Transverse colon (tissue), 4 donors: Measurements from ENCODE around the gene TARBP2. TPM values are rescaled to one million over a fixed set of nuclear protein-coding genes. Genes with fewer than 3 reads are reported as not detected.
A peak's percentile ranks its signal among the peaks of the same experiment; 100 is the strongest.

Experiments
- DNase-seq: peaks from one replicate; pipeline ENCODE4 v3.0.0-alpha.2; 2019
- H3K27ac ChIP-seq, 4 donors: fragments of 200-600 bp; sonication (generic); 2 replicates each; pipeline ENCODE4 v1.5.1; 2016 to 2018; ENCODE audit warnings: inconsistent platforms in 4 of 4
- H3K27me3 ChIP-seq: fragments of 200-600 bp; sonication (generic); 2 replicates; pipeline ENCODE4 v1.5.1; 2017; ENCODE audit warnings: inconsistent platforms
- H3K36me3 ChIP-seq, 4 donors: fragments of 200-600 bp; sonication (generic); 2 replicates each; pipeline ENCODE4 v1.5.1; 2017 to 2019; ENCODE audit warnings: inconsistent platforms in 4 of 4
- H3K4me1 ChIP-seq, 4 donors: fragments of 200-600 bp; sonication (generic); 2 replicates each; pipeline ENCODE4 v1.5.1; 2017 to 2020; ENCODE audit warnings: inconsistent platforms in 4 of 4
- H3K4me3 ChIP-seq, 4 donors: fragments of 200-600 bp; sonication (generic); 1 replicate in 1 of 4; 2 replicates in 3 of 4; pipeline versions ENCODE4 v1.5.1 to v1.6.1; 2017 to 2019; ENCODE audit warnings: inconsistent platforms in 4 of 4
- H3K9me3 ChIP-seq, 2 donors: fragments of 200-600 bp; sonication (generic); 2 replicates each; pipeline ENCODE4 v1.5.1; 2017 to 2019; ENCODE audit warnings: inconsistent platforms in 2 of 2
- EP300 ChIP-seq: sonication (generic); formaldehyde crosslinking; IDR thresholded peaks from one replicate; pipeline ENCODE4 v1.6.1; 2017; ENCODE audit warnings: antibody characterized with exemption, low read depth
- POLR2A ChIP-seq: fragments of 450-650 bp; IDR thresholded peaks from one replicate; pipeline ENCODE4 v1.6.1; 2016; ENCODE audit warnings: antibody characterized with exemption, mild to moderate bottlenecking, moderate library complexity
- POLR2AphosphoS5 ChIP-seq, 3 donors: sonication (generic); formaldehyde crosslinking; IDR thresholded peaks; one replicate each; pipeline ENCODE4 v1.6.1; 2016; ENCODE audit warnings: antibody characterized with exemption in 3 of 3
- WGBS, 2 donors: methylation state at CpG; one replicate each; pipeline ENCODE4 v1.1.5; 2018; ENCODE audit warnings: low coverage in 1 of 2; 5-methylcytosine and 5-hydroxymethylcytosine counted together
- in situ Hi-C, 4 donors: fragments of 200-750 bp; cut with MboI; loops; one replicate each; pipeline versions ENCODE4 v1.15.0 to v1.15.1; 2017; ENCODE audit warnings: low sequenced_read_pairs in 3 of 4, low pct_ligation_motif_present in 1 of 4, low pct_unique_long_range_greater_than_20kb in 1 of 4
- intact Hi-C: fragments of 100-400 bp; cut with DNase I; formaldehyde crosslinking; loops from one replicate; pipeline ENCODE4 v1.15.1; 2023; ENCODE audit warnings: low total_unique reads
- small RNA-seq, 4 donors: library from RNA; depleted of rRNA; stranded (forward); fragments of <200 nt; gene quantifications; one replicate each; pipeline ENCODE3, GENCODE V24; 2016
- total RNA-seq, 4 donors: library from RNA; depleted of rRNA; stranded (reverse); fragments of >200 nt; gene quantifications; one replicate each; pipeline ENCODE4 v1.1.0, GENCODE V29; 2016
- TF ChIP-seq, protein P1 (sequence below), 5 experiments: fragments of 200-600 bp in 3 of 5; fragments of 450-650 bp in 2 of 5; sonication (generic) in 3 of 5; IDR thresholded peaks; 1 replicate in 2 of 5; 2 replicates in 3 of 5; pipeline ENCODE4 v1.5.1; 2016 to 2017; ENCODE audit warnings: antibody characterized with exemption in 5 of 5, inconsistent platforms in 3 of 5, mild to moderate bottlenecking in 2 of 5, moderate library complexity in 1 of 5

The TARBP2 gene
- total RNA-seq, 4 donors from 2014 or later: 22.4 to 37.0 (median 34.1) TPM

DNA sequence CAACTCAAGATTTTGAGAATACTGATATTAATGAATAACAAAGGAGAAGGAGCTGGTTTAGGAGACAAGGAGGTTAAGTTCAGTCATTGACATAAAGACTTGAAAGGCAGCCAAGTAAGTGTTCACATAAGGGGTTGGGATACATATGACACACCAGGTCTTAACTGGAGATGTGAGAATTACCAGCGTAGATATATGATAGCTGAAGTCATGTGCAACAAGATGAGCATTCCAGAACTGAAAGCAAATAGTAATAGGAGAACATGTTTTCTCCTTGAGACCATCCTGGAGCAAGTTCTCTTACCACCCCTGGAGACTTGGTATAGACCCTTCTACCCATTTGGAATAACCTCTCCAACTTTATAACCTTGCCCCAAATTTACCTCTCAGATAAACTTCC, 49.5 kb downstream of the TARBP2 start:
- in situ Hi-C loops: no loop called here
- H3K27ac ChIP-seq: peak overlapping the region in 1 of 4 donors; percentile 59
- no peak for TF ChIP-seq POLR2AphosphoS5 (IDR thresholded peaks at IDR 0.05)
- no peak for TF ChIP-seq EP300
- TF ChIP-seq, protein P1, sequence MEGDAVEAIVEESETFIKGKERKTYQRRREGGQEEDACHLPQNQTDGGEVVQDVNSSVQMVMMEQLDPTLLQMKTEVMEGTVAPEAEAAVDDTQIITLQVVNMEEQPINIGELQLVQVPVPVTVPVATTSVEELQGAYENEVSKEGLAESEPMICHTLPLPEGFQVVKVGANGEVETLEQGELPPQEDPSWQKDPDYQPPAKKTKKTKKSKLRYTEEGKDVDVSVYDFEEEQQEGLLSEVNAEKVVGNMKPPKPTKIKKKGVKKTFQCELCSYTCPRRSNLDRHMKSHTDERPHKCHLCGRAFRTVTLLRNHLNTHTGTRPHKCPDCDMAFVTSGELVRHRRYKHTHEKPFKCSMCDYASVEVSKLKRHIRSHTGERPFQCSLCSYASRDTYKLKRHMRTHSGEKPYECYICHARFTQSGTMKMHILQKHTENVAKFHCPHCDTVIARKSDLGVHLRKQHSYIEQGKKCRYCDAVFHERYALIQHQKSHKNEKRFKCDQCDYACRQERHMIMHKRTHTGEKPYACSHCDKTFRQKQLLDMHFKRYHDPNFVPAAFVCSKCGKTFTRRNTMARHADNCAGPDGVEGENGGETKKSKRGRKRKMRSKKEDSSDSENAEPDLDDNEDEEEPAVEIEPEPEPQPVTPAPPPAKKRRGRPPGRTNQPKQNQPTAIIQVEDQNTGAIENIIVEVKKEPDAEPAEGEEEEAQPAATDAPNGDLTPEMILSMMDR (IDR thresholded peaks at IDR 0.05): no peak
- TF ChIP-seq POLR2A: no peak
- no peaks in the 10 kb centered on the region for H3K9me3 ChIP-seq
- H3K4me1 ChIP-seq: peaks cover 0 to 15% (median 7%) of the 10 kb centered on the region in 4 donors
- H3K36me3 ChIP-seq: peaks cover 0 to 17% (median 6%) of the 10 kb centered on the region in 4 donors
- no peak for DNase-seq
- H3K4me3 ChIP-seq: no peak overlapping the region
- intact Hi-C loops: no loop called here
- WGBS, 2 donors: 33 to 79% methylated on average over 1 of the region's 1 CpG
- no peaks in the 10 kb centered on the region for H3K27me3 ChIP-seq

DNA sequence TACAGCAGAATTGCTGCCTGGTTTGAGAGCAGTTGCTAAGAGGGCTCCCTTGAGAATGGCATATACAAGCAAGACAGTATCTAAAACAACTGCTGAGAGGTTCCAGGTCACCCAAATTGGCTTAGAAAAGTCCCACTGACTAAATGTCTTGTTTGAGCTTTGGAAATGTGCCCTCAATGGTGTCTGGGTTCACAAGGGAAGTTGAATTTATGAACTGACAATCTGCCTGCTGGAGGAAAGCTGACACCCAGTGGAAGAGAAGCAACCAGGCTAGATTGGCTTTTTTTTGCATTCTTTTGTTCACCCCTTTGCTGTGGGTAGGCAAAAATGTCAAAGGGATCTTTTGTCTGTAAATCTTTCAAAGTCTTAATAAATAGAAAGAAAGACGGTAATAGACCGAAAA, 50.8 kb downstream of the TARBP2 start:
- H3K4me1 ChIP-seq: peaks cover 0 to 15% (median 7%) of the 10 kb centered on the region in 4 donors
- in situ Hi-C loops: no loop called here
- no peaks in the 10 kb centered on the region for H3K9me3 ChIP-seq
- H3K36me3 ChIP-seq: peaks cover 0 to 17% (median 6%) of the 10 kb centered on the region in 4 donors
- TF ChIP-seq POLR2A (no peak), POLR2AphosphoS5 (IDR thresholded peaks at IDR 0.05) (peak in 1 of 3 donors; percentile 23), EP300 (no peak)
- TF ChIP-seq, protein P1 (IDR thresholded peaks at IDR 0.05): no peak
- intact Hi-C loops: no loop called here
- no peak for DNase-seq
- H3K27ac ChIP-seq: peak overlapping the region in 2 of 4 donors; percentile 33 to 59
- WGBS, 2 donors: 82 to 94% methylated on average over 2 of the region's 2 CpGs
- no peak overlapping the region for H3K4me3 ChIP-seq
- H3K27me3 ChIP-seq: no peaks in the 10 kb centered on the region

DNA sequence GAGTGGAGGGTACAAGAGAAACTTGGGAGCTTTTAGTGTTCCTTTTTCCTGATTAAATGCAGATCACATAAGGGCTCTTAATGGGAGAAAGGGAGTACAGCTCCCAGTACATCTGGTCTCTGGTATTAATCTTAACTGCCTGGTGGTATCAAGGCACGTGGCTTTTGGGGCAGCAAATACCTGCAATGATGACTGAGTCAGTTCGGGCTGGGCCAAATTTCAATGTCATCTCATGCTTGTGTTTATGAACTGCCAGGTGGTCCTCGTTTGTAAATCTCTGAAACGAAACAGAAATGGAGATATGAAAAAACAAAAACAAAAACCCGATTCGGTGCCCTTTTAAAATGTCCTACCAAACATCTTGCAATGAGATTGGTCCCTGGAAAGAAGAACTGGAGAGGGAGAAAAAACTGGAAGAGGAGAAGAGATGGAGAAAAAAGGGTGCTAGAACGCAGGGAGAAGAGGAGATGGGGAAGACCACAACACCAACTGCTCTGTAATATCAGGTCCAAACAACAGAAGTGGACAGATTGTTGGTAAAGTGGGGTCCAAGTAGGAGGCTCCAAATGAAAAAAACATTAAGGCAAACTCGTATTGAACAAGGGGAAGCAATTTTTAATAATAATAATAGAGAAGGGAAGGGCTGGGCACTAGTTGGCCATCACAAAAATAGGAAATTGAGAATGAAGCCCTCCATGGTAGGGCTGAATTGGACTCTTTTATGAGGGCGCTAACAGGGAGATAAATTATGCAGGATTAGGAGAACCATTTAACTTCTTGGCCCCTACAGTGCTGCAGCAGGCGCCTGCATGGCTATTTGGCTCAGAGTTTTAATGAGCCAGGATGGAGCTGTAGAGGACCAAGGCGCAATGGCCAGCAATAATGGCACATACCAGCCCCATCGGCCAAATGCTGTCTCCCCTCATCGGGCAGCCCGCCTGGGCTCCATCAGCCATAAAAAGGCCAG, 51.6 kb downstream of the TARBP2 start:
- Histone ChIP-seq H3K9me3 (no peaks in the 10 kb centered on the region), H3K4me1 (peaks cover 0 to 19% (median 7%) of the 10 kb centered on the region in 4 donors), H3K27ac (peak overlapping the region in 2 of 4 donors; percentile 33 to 59), H3K4me3 (no peak overlapping the region), H3K36me3 (peaks cover 0 to 15% (median 6%) of the 10 kb centered on the region in 4 donors), H3K27me3 (no peaks in the 10 kb centered on the region)
- no peak for DNase-seq
- in situ Hi-C loops: no loop called here
- WGBS, 2 donors: 73 to 87% methylated on average over 7 to 14 of the region's 14 CpGs
- intact Hi-C loops: no loop called here
- TF ChIP-seq, protein P1 (IDR thresholded peaks at IDR 0.05): no peak
- TF ChIP-seq POLR2A: no peak
- no peak for TF ChIP-seq EP300
- no peak for TF ChIP-seq POLR2AphosphoS5 (IDR thresholded peaks at IDR 0.05)

Small RNA genes lying within 50 kb of the gene (small RNA-seq; reads per million reads assigned to genes)
- 0 reads per million in 4 donors for gene AC023509.3

Other genes starting within 250 kb of the TARBP2 start
- gene ESPL1, start 233.0 kb upstream of the TARBP2 start, total RNA-seq: 10 to 100 TPM in 3 of 4 donors, 1 to 10 TPM in 1; 6.5 to 31.8 (median 18.8) TPM
- gene PFDN5, start 205.7 kb upstream of the TARBP2 start, total RNA-seq: 100 to 1,000 TPM; 244 to 451 (median 381) TPM
- gene MYG1, start 201.6 kb upstream of the TARBP2 start, total RNA-seq: 10 to 100 TPM; 12.7 to 37.0 (median 24.3) TPM
- 10 to 100 TPM; 31.8 to 51.6 (median 39.9) TPM for gene AAAS, start 179.7 kb upstream of the TARBP2 start, total RNA-seq
- gene SP7, start 164.9 kb upstream of the TARBP2 start, total RNA-seq: not detected
- gene SP1, start 121.1 kb upstream of the TARBP2 start, total RNA-seq: 10 to 100 TPM; 32.6 to 80.1 (median 67.1) TPM
- under 1 TPM in 1 of 4 donors, not detected in 3; 0.27 TPM for gene AMHR2, start 77.4 kb upstream of the TARBP2 start, total RNA-seq
- gene PRR13, start 59.5 kb upstream of the TARBP2 start, total RNA-seq: 100 to 1,000 TPM; 175 to 307 (median 261) TPM
- 100 to 1,000 TPM; 340 to 492 (median 432) TPM for gene PCBP2, start 49.2 kb upstream of the TARBP2 start, total RNA-seq
- 10 to 100 TPM in 2 of 4 donors, 1 to 10 TPM in 2; 6.8 to 20.9 (median 10.3) TPM for gene MAP3K12, start 1.8 kb upstream of the TARBP2 start, total RNA-seq
- not detected for gene NPFF, start 6.2 kb downstream of the TARBP2 start, total RNA-seq
- 10 to 100 TPM; 14.2 to 29.7 (median 26.8) TPM for gene ATF7, start 125.1 kb downstream of the TARBP2 start, total RNA-seq
- 100 to 1,000 TPM; 248 to 394 (median 337) TPM for gene ATP5MC2, start 174.8 kb downstream of the TARBP2 start, total RNA-seq
- gene CALCOCO1, start 226.2 kb downstream of the TARBP2 start, total RNA-seq: 100 to 1,000 TPM; 118 to 186 (median 168) TPM